GM12891 (cell line): Measurements from ENCODE around the gene HRG.
"Not testable (repeated sequence)": the region's sequence is repeated elsewhere in the genome, so short reads cannot be mapped to it uniquely, and the experiment has no call there.

ENCODE experiments used
- DNase-seq: peaks from one replicate; pipeline ENCODE4 v3.0.0; 2011; ENCODE audit warnings: low spot score; ENCODE audit not compliant: insufficient read length
- FAIRE-seq: peaks from 2 replicates; lab custom pipeline; 2011; peaks lifted over from hg19 to GRCh38; lab: Jason Lieb, UNC
- PAX5 ChIP-seq: IDR thresholded peaks from 2 replicates; pipeline ENCODE4 v1.6.1; 2011; ENCODE audit warnings: low read length, moderate library complexity, mild to moderate bottlenecking; ENCODE audit not compliant: insufficient read depth, severe bottlenecking
- POLR2A ChIP-seq: IDR thresholded peaks from 2 replicates; pipeline ENCODE4 v1.6.1; 2011; ENCODE audit warnings: low read depth, low read length, control low read depth
- POLR2AphosphoS5 ChIP-seq: IDR thresholded peaks from 2 replicates; pipeline ENCODE4 v1.6.1; 2011; ENCODE audit warnings: low read depth, low read length, control low read depth
- POU2F2 ChIP-seq: IDR thresholded peaks from 2 replicates; pipeline ENCODE4 v1.6.1; 2011; ENCODE audit warnings: low read depth, mild to moderate bottlenecking, control low read depth, low read length, moderate library complexity
- SPI1 ChIP-seq: IDR thresholded peaks from 2 replicates; pipeline ENCODE4 v1.6.1; 2011; ENCODE audit warnings: low read depth, low read length, control low read depth
- TAF1 ChIP-seq: IDR thresholded peaks from 2 replicates; pipeline ENCODE4 v1.6.1; 2011; ENCODE audit warnings: low read depth, low read length, control low read depth

Gene HRG

GRCh38 chr3:186624598-186624997 lies 41.2 kb upstream of the HRG start:
- TF ChIP-seq TAF1, result no peak
- no peak for TF ChIP-seq PAX5
- no peak for TF ChIP-seq POLR2A
- no peak for TF ChIP-seq POLR2AphosphoS5
- TF ChIP-seq POU2F2, result no peak
- TF ChIP-seq SPI1, result no peak
- DNase-seq, result no peak
- no peak for FAIRE-seq

GRCh38 chr3:186625600-186626042 lies 40.2 kb upstream of the HRG start:
- FAIRE-seq (no peak), DNase-seq (no peak)
- TF ChIP-seq SPI1 (no peak), POU2F2 (no peak), POLR2AphosphoS5 (no peak), POLR2A (no peak), TAF1 (no peak), PAX5 (no peak)

- no peak for TF ChIP-seq POLR2AphosphoS5
- no peak for TF ChIP-seq PAX5
- no peak for TF ChIP-seq POU2F2
- TF ChIP-seq TAF1, result no peak
- TF ChIP-seq POLR2A, result no peak
- TF ChIP-seq SPI1, result no peak
- DNase-seq (no peak), FAIRE-seq (no peak)
These were observed 39.5 kb upstream of the HRG start for GRCh38 chr3:186626254-186626847.

- no peak for DNase-seq
- no peak for TF ChIP-seq POU2F2
These were observed 37.9 kb upstream of the HRG start for GRCh38 chr3:186627852-186628414.

GRCh38 chr3:186628756-186629155 lies 37.1 kb upstream of the HRG start:
- DNase-seq (no peak), FAIRE-seq (no peak)
- TF ChIP-seq PAX5, result no peak
- no peak for TF ChIP-seq POLR2A

More at GRCh38 chr3:186627852-186628414, 37.9 kb upstream of the HRG start:
- no peak for FAIRE-seq

- DNase-seq (no peak), FAIRE-seq (no peak)
- TF ChIP-seq POU2F2, result no peak
- no peak for TF ChIP-seq SPI1
- no peak for TF ChIP-seq POLR2AphosphoS5
- no peak for TF ChIP-seq PAX5
- no peak for TF ChIP-seq TAF1
These were observed 34.7 kb upstream of the HRG start for GRCh38 chr3:186630950-186631641.

- DNase-seq, result no peak
- FAIRE-seq, result no peak
- no peak for TF ChIP-seq TAF1
- TF ChIP-seq POU2F2, result no peak
- TF ChIP-seq SPI1, result no peak
- TF ChIP-seq POLR2A, result no peak
- TF ChIP-seq PAX5, result no peak
- TF ChIP-seq POLR2AphosphoS5, result no peak
These were observed 32.3 kb upstream of the HRG start for GRCh38 chr3:186633481-186633880.

- not testable (repeated sequence) for DNase-seq, FAIRE-seq
These were observed 31.6 kb upstream of the HRG start for GRCh38 chr3:186634207-186634606.

- TF ChIP-seq POU2F2 (no peak), TAF1 (no peak)
- DNase-seq (no peak), FAIRE-seq (no peak)
These were observed 30.3 kb upstream of the HRG start for GRCh38 chr3:186635532-186635931.

GRCh38 chr3:186636536-186636935 lies 29.3 kb upstream of the HRG start:
- DNase-seq, result no peak
- FAIRE-seq, result no peak
- TF ChIP-seq POLR2A (no peak), PAX5 (no peak), SPI1 (no peak), TAF1 (no peak), POU2F2 (no peak), POLR2AphosphoS5 (no peak)

- no peak for TF ChIP-seq PAX5
- TF ChIP-seq POLR2AphosphoS5, result no peak
- TF ChIP-seq SPI1, result no peak
- TF ChIP-seq POU2F2, result no peak
- no peak for TF ChIP-seq TAF1
- no peak for TF ChIP-seq POLR2A
These were observed 28.1 kb upstream of the HRG start for GRCh38 chr3:186637686-186638085.

More at GRCh38 chr3:186637686-186638085, 28.1 kb upstream of the HRG start:
- no peak for DNase-seq
- FAIRE-seq, result no peak
